Measurements from ENCODE around the gene SCN2A. TPM values are rescaled to one million over a fixed set of nuclear protein-coding genes. Genes with fewer than 3 reads are reported as not detected.

Gene SCN2A
- total and polyA plus RNA-seq, 10 of the 15 experiments (the other 5 are each of a cell fraction or from before 2014, with no cell fraction given): 0.01 TPM; not detected in 8

- H3K4me3 ChIP-seq: no peak overlapping the region
- ATAC-seq (no peak), FAIRE-seq (no peak), DNase-seq (ENCODE audit: low read depth, low spot score) (no peak)
- no peak overlapping the region for H3K9ac ChIP-seq (ENCODE audit: control insufficient read depth, insufficient read depth, low read length)
- no peaks in the 10 kb centered on the region for H3K4me1 ChIP-seq (ENCODE audit: control insufficient read depth, insufficient read depth, low read length)
- RAD21 ChIA-PET (ENCODE audit: unreplicated experiment): interaction anchor here (0.9 to 1.0 kb wide), 2 partner anchors 191 to 193 kb away, joined by 3 read pairs; no protein-coding TSS in a partner anchor
- POLR2A ChIA-PET: no interaction called here
- CTCF ChIA-PET: interaction anchor here (5.8 kb wide), 1 partner anchor 192 kb away, joined by 136 read pairs; no protein-coding TSS in a partner anchor
- no peaks in the 10 kb centered on the region for H3K79me2 ChIP-seq (ENCODE audit: control insufficient read depth, insufficient read depth, low read length)
- in situ Hi-C loops (cut with MboI) (no loop called here), intact Hi-C loops (cut with micrococcal nuclease; ENCODE audit: unreplicated experiment) (loop anchor here (10.0 kb wide), 1 partner anchor 473 kb away; no protein-coding TSS in a partner anchor)
- no peaks in the 10 kb centered on the region for H4K20me1 ChIP-seq (ENCODE audit: control insufficient read depth, insufficient read depth)
- H3K36me3 ChIP-seq (ENCODE audit: control insufficient read depth in 2 of 2, insufficient read depth in 2 of 2, low read length in 1 of 2): no peaks in the 10 kb centered on the region
- no peaks in the 10 kb centered on the region for H3K27me3 ChIP-seq (replicated peaks in 1 of 2; ENCODE audit: control insufficient read depth in 2 of 2, insufficient read depth in 2 of 2, low read length in 1 of 2)
- H3K9me3 ChIP-seq (replicated peaks; ENCODE audit: control insufficient read depth, insufficient read depth, low read length): no peaks in the 10 kb centered on the region
- no peak overlapping the region for H2AFZ ChIP-seq (ENCODE audit: control insufficient read depth, low read depth, low read length)
- SMC1A ChIA-PET (ENCODE audit: uncharacterized antibody, unreplicated experiment): interaction anchor here (0.7 to 1.2 kb wide), 2 partner anchors 67 to 194 kb away, joined by 3 to 4 read pairs; no protein-coding TSS in a partner anchor
- no peak overlapping the region for H3K27ac ChIP-seq (ENCODE audit: control insufficient read depth, insufficient read depth)
- WGBS (ENCODE audit: insufficient coverage, insufficient replicate concordance, low lambda C conversion rate, missing lambda C conversion rate): 0% methylated on average over 1 of the region's 1 CpG
- BruUV-seq (replicated peaks): no TSS peak
- H3K4me2 ChIP-seq (ENCODE audit: control insufficient read depth, insufficient read depth): no peak overlapping the region
- TF ChIP-seq YBX1 (IDR thresholded peaks at IDR 0.05): no peak
- no peak for TF ChIP-seq EZH2 (IDR thresholded peaks at IDR 0.05; ENCODE audit: borderline replicate concordance, control insufficient read depth, low read depth, low read length)
- no peak for TF ChIP-seq CTCF (IDR thresholded peaks at IDR 0.05 in 2 of 3, conservative IDR thresholded peaks at IDR 0.05 in 1 of 3; ENCODE audit: control insufficient read depth in 2 of 3, extremely low read depth in 1 of 3, insufficient read depth in 1 of 3, low read depth in 3 of 3, low read length in 3 of 3)
- no peak for TF ChIP-seq IRF4 (IDR thresholded peaks at IDR 0.05; ENCODE audit: low read depth, low read length)
- no peak for TF ChIP-seq IKZF2 (IDR thresholded peaks at IDR 0.05)
- TF ChIP-seq JUNB (IDR thresholded peaks at IDR 0.05): no peak
- no peak for TF ChIP-seq ZBTB4 (CRISPR knock-in tag; IDR thresholded peaks at IDR 0.05)
- no peak for TF ChIP-seq NFXL1 (IDR thresholded peaks at IDR 0.05; ENCODE audit: borderline replicate concordance)
- TF ChIP-seq ZBTB11 (CRISPR knock-in tag; IDR thresholded peaks at IDR 0.05): no peak
- no peak for TF ChIP-seq SIN3A (IDR thresholded peaks at IDR 0.05; ENCODE audit: low read depth, low read length)
- no peak for TF ChIP-seq ZZZ3 (IDR thresholded peaks at IDR 0.05; ENCODE audit: control insufficient read depth, insufficient read length, low read depth)
- TF ChIP-seq CREM (IDR thresholded peaks at IDR 0.05; ENCODE audit: low read depth): no peak
- TF ChIP-seq TCF12 (IDR thresholded peaks at IDR 0.05; ENCODE audit: low read depth, low read length): no peak
- no peak for TF ChIP-seq YY1 (IDR thresholded peaks at IDR 0.05; ENCODE audit: low read depth, low read length)
- no peak for TF ChIP-seq MYC (IDR thresholded peaks at IDR 0.05; ENCODE audit: insufficient read depth, insufficient read length, insufficient replicate concordance, low read length, severe bottlenecking)
- TF ChIP-seq MEF2A (IDR thresholded peaks at IDR 0.05; ENCODE audit: insufficient read depth, low read depth, low read length): no peak
- TF ChIP-seq SUPT20H (IDR thresholded peaks at IDR 0.05; ENCODE audit: borderline replicate concordance, control insufficient read depth, low read depth, low read length): no peak
These were observed 31.1 kb upstream of the SCN2A start for GRCh38 chr2:165208094-165208493.
